Measurements from ENCODE around the gene CHRDL1. TPM values are rescaled to one million over a fixed set of nuclear protein-coding genes. Genes with fewer than 3 reads are reported as not detected.

The CHRDL1 gene
- total RNA-seq, 4 donors from 2014 or later = 1.7 to 64.3 (median 14.9) TPM

DNA sequence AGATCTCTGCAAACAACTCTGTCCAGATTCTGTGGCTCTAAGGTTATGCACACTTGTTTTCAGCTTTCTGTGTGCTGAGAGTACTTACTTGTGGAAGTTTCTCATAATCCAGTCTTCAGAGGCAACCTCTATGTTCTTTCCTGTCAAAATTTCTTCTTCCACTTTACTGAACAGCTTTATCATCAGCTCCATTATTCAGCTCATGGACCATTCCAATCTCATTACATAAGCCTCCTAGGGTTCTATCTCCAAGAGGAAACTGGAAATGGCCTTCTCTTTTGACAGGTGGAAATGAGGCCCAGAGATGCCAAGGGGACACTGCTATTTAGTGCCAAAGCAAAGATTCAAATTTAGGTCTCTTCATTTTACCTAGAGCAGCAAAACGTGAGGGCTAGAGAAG, 61.3 kb downstream of the CHRDL1 start:
- no peak overlapping the region for H3K4me3 ChIP-seq
- no peaks in the 10 kb centered on the region for H3K36me3 ChIP-seq
- H3K27ac ChIP-seq = no peak overlapping the region
- H3K4me1 ChIP-seq = no peaks in the 10 kb centered on the region
- TF ChIP-seq CTCF (IDR thresholded peaks at IDR 0.05) (no peak), POLR2A (IDR thresholded peaks at IDR 0.05) (no peak)
- 47 to 73% methylated on average over 1 of the region's 1 CpG for WGBS, 2 donors
- intact Hi-C loops (cut with DNase I) = no loop called here
- no peak for DNase-seq
- no peaks in the 10 kb centered on the region for H3K9me3 ChIP-seq
- H3K27me3 ChIP-seq = peaks cover 0 to 2% (median 0%) of the 10 kb centered on the region in 4 donors

DNA sequence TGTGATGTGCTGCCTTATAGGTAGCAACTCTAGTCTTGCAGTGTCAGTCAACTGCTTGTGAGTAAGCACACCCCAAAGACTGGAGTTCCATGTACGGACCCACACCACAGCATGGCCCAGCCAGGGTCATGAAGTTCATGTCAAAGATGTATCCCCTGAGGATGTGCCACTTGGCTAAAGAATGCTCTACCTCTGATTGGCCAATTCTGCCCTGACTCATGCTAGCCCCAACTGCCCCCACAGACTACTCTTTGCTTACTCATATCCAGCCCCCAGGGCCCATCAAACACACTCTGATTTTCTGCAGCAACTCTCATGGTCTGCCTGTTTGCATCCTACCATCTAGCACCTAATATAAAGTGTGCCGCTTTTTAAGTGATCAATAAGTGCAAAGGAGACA, 62.5 kb downstream of the CHRDL1 start:
- no peak for TF ChIP-seq POLR2A (IDR thresholded peaks at IDR 0.05)
- no peak for TF ChIP-seq CTCF (IDR thresholded peaks at IDR 0.05)
- Histone ChIP-seq H3K27ac (no peak overlapping the region), H3K27me3 (peaks cover 0 to 2% (median 0%) of the 10 kb centered on the region in 4 donors), H3K4me1 (no peaks in the 10 kb centered on the region), H3K4me3 (no peak overlapping the region), H3K9me3 (no peaks in the 10 kb centered on the region), H3K36me3 (no peaks in the 10 kb centered on the region)
- no peak for DNase-seq
- 71 to 76% methylated on average over 1 to 2 of the region's 2 CpGs for WGBS, 2 donors
- intact Hi-C loops (cut with DNase I) = no loop called here

DNA sequence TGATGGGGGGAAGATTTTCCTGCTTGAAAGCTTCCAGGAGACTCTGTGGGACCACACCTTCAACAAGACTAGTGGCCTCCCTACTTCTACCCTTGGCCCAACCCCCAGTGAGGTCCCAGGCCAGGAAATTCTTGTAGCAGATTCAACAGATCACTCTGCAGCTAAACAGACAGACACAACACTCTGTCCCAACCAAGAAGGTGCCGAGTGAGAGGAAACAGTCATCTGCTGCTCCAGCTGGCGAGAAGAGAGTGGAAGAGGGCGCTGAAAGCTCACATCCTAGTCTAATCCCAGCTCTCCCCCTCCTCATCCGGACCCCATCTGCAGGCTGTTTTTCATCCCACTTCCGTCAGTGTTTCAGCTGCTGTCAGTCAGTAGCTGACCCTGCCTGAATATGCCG, 63.4 kb downstream of the CHRDL1 start:
- intact Hi-C loops (cut with DNase I) = no loop called here
- Histone ChIP-seq H3K27ac (no peak overlapping the region), H3K27me3 (no peaks in the 10 kb centered on the region), H3K9me3 (no peaks in the 10 kb centered on the region), H3K36me3 (no peaks in the 10 kb centered on the region), H3K4me3 (no peak overlapping the region), H3K4me1 (no peaks in the 10 kb centered on the region)
- TF ChIP-seq CTCF (IDR thresholded peaks at IDR 0.05) = no peak
- no peak for TF ChIP-seq POLR2A (IDR thresholded peaks at IDR 0.05)
- 14 to 35% methylated on average over 5 to 6 of the region's 6 CpGs for WGBS, 2 donors
- DNase-seq = no peak

DNA sequence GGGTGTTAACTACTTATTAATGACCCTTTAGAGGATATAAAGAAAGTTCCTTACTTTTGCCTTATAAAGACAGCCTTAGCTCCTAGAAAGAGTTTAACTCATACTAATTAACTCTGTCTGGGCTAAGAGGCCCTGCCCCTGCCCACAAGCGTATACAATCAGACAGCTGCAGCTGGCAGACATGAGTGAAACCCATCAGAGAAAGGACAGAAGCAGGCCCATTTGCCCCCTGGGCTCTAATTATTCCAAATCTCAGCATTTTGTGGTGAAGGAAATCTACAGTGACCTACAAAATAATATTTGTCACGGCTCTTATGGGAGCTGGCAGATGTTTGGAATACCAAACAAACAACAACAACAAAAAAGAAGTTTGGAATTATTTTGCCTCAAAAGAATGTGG, 71.8 kb downstream of the CHRDL1 start:
- H3K4me3 ChIP-seq = no peak overlapping the region
- no peaks in the 10 kb centered on the region for H3K9me3 ChIP-seq
- no peaks in the 10 kb centered on the region for H3K36me3 ChIP-seq
- no peaks in the 10 kb centered on the region for H3K4me1 ChIP-seq
- no peak for DNase-seq
- TF ChIP-seq CTCF (IDR thresholded peaks at IDR 0.05) = no peak
- no peak for TF ChIP-seq POLR2A (IDR thresholded peaks at IDR 0.05)
- H3K27ac ChIP-seq = peak overlapping the region in 1 of 4 donors; percentile 25
- no peaks in the 10 kb centered on the region for H3K27me3 ChIP-seq
- 27 to 38% methylated on average over 1 of the region's 2 CpGs for WGBS, 2 donors
- intact Hi-C loops (cut with DNase I) = no loop called here

- intact Hi-C loops (cut with DNase I) = no loop called here
- WGBS, 2 donors = 85 to 87% methylated on average over 10 of the region's 10 CpGs
Measured at GRCh38 chrX:110722135-110722534, 73.5 kb downstream of the CHRDL1 start.

More at GRCh38 chrX:110722135-110722534, 73.5 kb downstream of the CHRDL1 start:
- no peak for DNase-seq
- Histone ChIP-seq H3K27ac (no peak overlapping the region), H3K4me3 (no peak overlapping the region), H3K9me3 (no peaks in the 10 kb centered on the region), H3K27me3 (no peaks in the 10 kb centered on the region), H3K4me1 (no peaks in the 10 kb centered on the region), H3K36me3 (no peaks in the 10 kb centered on the region)
- TF ChIP-seq CTCF (IDR thresholded peaks at IDR 0.05) = no peak
- TF ChIP-seq POLR2A (IDR thresholded peaks at IDR 0.05) = no peak
